Thoracic aorta (tissue), 2 donors: ENCODE measurements around the gene DNAH1. TPM values are rescaled to one million over a fixed set of nuclear protein-coding genes. Genes with fewer than 3 reads are reported as not detected.

Experiments
- ATAC-seq: fragments of 150-250 bp; one replicate; pipeline ENCODE4 v1.8.0; 2017; ENCODE audit warnings: low read depth; ENCODE audit not compliant: insufficient number of reproducible peaks, low FRiP score
- DNase-seq: peaks from one replicate; pipeline ENCODE4 v3.0.0-alpha.2; 2020; ENCODE audit warnings: low spot score
- H3K27ac ChIP-seq, 2 donors: fragments of 200-600 bp; sonication (generic); 1 replicate in 1 of 2; 2 replicates in 1 of 2; pipeline ENCODE4 v1.5.1; 2016; ENCODE audit warnings: mild to moderate bottlenecking in 2 of 2, moderate library complexity in 2 of 2
- H3K27me3 ChIP-seq: fragments of 200-600 bp; sonication (generic); replicated peaks from 2 replicates; pipeline ENCODE4 v1.6.0; 2016; ENCODE audit warnings: mild to moderate bottlenecking; ENCODE audit not compliant: insufficient read depth
- H3K36me3 ChIP-seq: fragments of 200-600 bp; sonication (generic); one replicate; pipeline ENCODE4 v1.5.1; 2016
- H3K4me1 ChIP-seq, 2 donors: fragments of 200-600 bp; sonication (generic); 1 replicate in 1 of 2; 2 replicates in 1 of 2; pipeline versions ENCODE4 v1.5.1 to v1.6.0; 2016; ENCODE audit warnings: low read depth in 2 of 2, mild to moderate bottlenecking in 1 of 2; ENCODE audit not compliant: control insufficient read depth in 1 of 2
- H3K4me3 ChIP-seq: fragments of 200-600 bp; sonication (generic); 2 replicates; pipeline ENCODE4 v1.5.1; 2016; ENCODE audit warnings: mild to moderate bottlenecking
- H3K9me3 ChIP-seq: fragments of 200-600 bp; sonication (generic); 2 replicates; pipeline ENCODE4 v1.5.1; 2016
- CTCF ChIP-seq: fragments of 200-600 bp; sonication (generic); IDR thresholded peaks from one replicate; pipeline ENCODE4 v1.5.1; 2019; ENCODE audit warnings: antibody characterized with exemption
- total RNA-seq, 2 donors: library from RNA; depleted of rRNA; stranded (reverse); fragments of >200 nt; gene quantifications; one replicate each; pipeline versions ENCODE4 v1.1.0 to v1.2.3, GENCODE V29; 2016

DNAH1 gene
- total RNA-seq, 2 donors from 2014 or later, result 14.6 to 21.0 TPM

- DNase-seq (no peak), ATAC-seq (no peak)
- H3K36me3 ChIP-seq, result no peaks in the 10 kb centered on the region
- TF ChIP-seq CTCF, result no peak
- H3K27ac ChIP-seq, result no peak overlapping the region
- H3K9me3 ChIP-seq, result no peaks in the 10 kb centered on the region
- H3K27me3 ChIP-seq, result no peaks in the 10 kb centered on the region
- H3K4me3 ChIP-seq, result no peak overlapping the region
- peaks cover 14 to 30% of the 10 kb centered on the region in 2 donors for H3K4me1 ChIP-seq
Observed at GRCh38 chr3:52343946-52344600, 28.0 kb downstream of the DNAH1 start.

- peak overlapping the region in 1 of 2 donors; percentile 72 for H3K27ac ChIP-seq
- DNase-seq, result no peak
- no peaks in the 10 kb centered on the region for H3K27me3 ChIP-seq
- peaks cover 8% of the 10 kb centered on the region for H3K36me3 ChIP-seq
- no peak for TF ChIP-seq CTCF
- no peak overlapping the region for H3K4me3 ChIP-seq
- H3K4me1 ChIP-seq, result peaks cover 14 to 30% of the 10 kb centered on the region in 2 donors
- no peaks in the 10 kb centered on the region for H3K9me3 ChIP-seq
- no peak for ATAC-seq
Observed at GRCh38 chr3:52345521-52346109, 29.5 kb downstream of the DNAH1 start.

- Histone ChIP-seq H3K4me3 (no peak overlapping the region), H3K9me3 (no peaks in the 10 kb centered on the region), H3K27me3 (no peaks in the 10 kb centered on the region), H3K4me1 (peaks cover 14 to 30% of the 10 kb centered on the region in 2 donors), H3K36me3 (peaks cover 12% of the 10 kb centered on the region), H3K27ac (peak overlapping the region; percentile 47 to 72)
- DNase-seq, result peak; percentile 19
- ATAC-seq, result peak; percentile 76
- no peak for TF ChIP-seq CTCF
Observed at GRCh38 chr3:52346623-52347530, 30.8 kb downstream of the DNAH1 start.

- peaks cover 14 to 30% of the 10 kb centered on the region in 2 donors for H3K4me1 ChIP-seq
- H3K27ac ChIP-seq, result peak overlapping the region; percentile 47 to 72
- no peak overlapping the region for H3K4me3 ChIP-seq
- ATAC-seq (no peak), DNase-seq (no peak)
- no peaks in the 10 kb centered on the region for H3K9me3 ChIP-seq
- TF ChIP-seq CTCF, result no peak
- H3K36me3 ChIP-seq, result peaks cover 12% of the 10 kb centered on the region
- H3K27me3 ChIP-seq, result no peaks in the 10 kb centered on the region
Observed at GRCh38 chr3:52347716-52348635, 31.9 kb downstream of the DNAH1 start.
